Neural cell (in vitro differentiated cells): ENCODE data around the gene SKIL. TPM values are rescaled to one million over a fixed set of nuclear protein-coding genes. Genes with fewer than 3 reads are reported as not detected.

ENCODE experiments used
- H2AFZ ChIP-seq: fragments of 200-600, 300-800 bp; sonication (generic), shearing (Covaris generic); 2 replicates; pipeline ENCODE4 v1.6.0; 2014; ENCODE audit warnings: low read depth, mild to moderate bottlenecking, antibody characterized with exemption, low read length, moderate library complexity
- H3F3A ChIP-seq: fragments of 200-600 bp; shearing (Covaris generic); 2 replicates; pipeline ENCODE4 v1.6.1; 2016; ENCODE audit warnings: mild to moderate bottlenecking, moderate library complexity, mixed read lengths, antibody characterized with exemption, low read length; ENCODE audit not compliant: insufficient read depth, poor library complexity, severe bottlenecking
- H3K27ac ChIP-seq: fragments of 200-600, 300-800 bp; sonication (generic), shearing (Covaris generic); 2 replicates; pipeline ENCODE4 v1.5.1; 2014; ENCODE audit warnings: mild to moderate bottlenecking, low read length, moderate library complexity
- H3K27me3 ChIP-seq: fragments of 300-800, 200-600 bp; sonication (generic), shearing (Covaris generic); 2 replicates; pipeline ENCODE4 v1.6.0; 2014; ENCODE audit warnings: mild to moderate bottlenecking, low read depth, low read length, moderate library complexity; ENCODE audit not compliant: insufficient read depth
- H3K36me3 ChIP-seq: fragments of 300-800, 200-600 bp; sonication (generic), shearing (Covaris generic); 2 replicates; pipeline ENCODE4 v1.5.1; 2014; ENCODE audit warnings: mild to moderate bottlenecking, antibody characterized with exemption, low read length, moderate library complexity; ENCODE audit not compliant: insufficient read depth
- H3K4me2 ChIP-seq: fragments of 300-800, 200-600 bp; sonication (generic), shearing (Covaris generic); 2 replicates; pipeline ENCODE4 v1.6.0; 2014; ENCODE audit warnings: mild to moderate bottlenecking, low read length
- H3K4me3 ChIP-seq: fragments of 300-800, 200-600 bp; sonication (generic), shearing (Covaris generic); 2 replicates; pipeline ENCODE4 v1.5.1; 2014; ENCODE audit warnings: mild to moderate bottlenecking, low read length, moderate library complexity
- H3K79me2 ChIP-seq: fragments of 200-600 bp; shearing (Covaris generic); replicated peaks from 2 replicates; pipeline ENCODE4 v1.6.0; 2014; ENCODE audit warnings: mild to moderate bottlenecking, low read length, moderate library complexity; ENCODE audit not compliant: insufficient read depth
- H3K9ac ChIP-seq: fragments of 300-800, 200-600 bp; sonication (generic), shearing (Covaris generic); 2 replicates; pipeline ENCODE4 v1.6.1; 2016; ENCODE audit warnings: mild to moderate bottlenecking, low read length, mixed read lengths
- H3K9me2 ChIP-seq: fragments of 200-600 bp; shearing (Covaris generic); 2 replicates; pipeline ENCODE4 v1.6.1; 2016; ENCODE audit warnings: mild to moderate bottlenecking, low read length, mixed read lengths; ENCODE audit not compliant: insufficient read depth
- H3K9me3 ChIP-seq: fragments of 200-600, 300-800 bp; sonication (generic), shearing (Covaris generic); 2 replicates; pipeline ENCODE4 v1.6.1; 2016; ENCODE audit warnings: mild to moderate bottlenecking, mixed run types, low read length, moderate library complexity, mixed read lengths
- H4K20me1 ChIP-seq: fragments of 200-600 bp; shearing (Covaris generic); 2 replicates; pipeline ENCODE4 v1.6.1; 2016; ENCODE audit warnings: mild to moderate bottlenecking, mixed run types; ENCODE audit not compliant: insufficient read depth
- EP300 ChIP-seq: fragments of 450-650 bp; conservative IDR thresholded peaks from 2 replicates; pipeline ENCODE4 v1.6.1; 2014; ENCODE audit warnings: antibody characterized with exemption, mild to moderate bottlenecking, moderate library complexity; ENCODE audit not compliant: poor library complexity, severe bottlenecking
- EZH2 ChIP-seq: fragments of 200-600, 300-800 bp; shearing (Covaris generic), sonication (generic); IDR thresholded peaks from 2 replicates; pipeline ENCODE4 v1.6.1; 2014; ENCODE audit warnings: antibody characterized with exemption, low read length, borderline replicate concordance, mild to moderate bottlenecking; ENCODE audit not compliant: insufficient read depth, poor library complexity, severe bottlenecking
- MXI1 ChIP-seq: fragments of 450-650 bp; conservative IDR thresholded peaks from 2 replicates; pipeline ENCODE4 v1.6.1; 2014; ENCODE audit warnings: antibody characterized with exemption, mild to moderate bottlenecking; ENCODE audit not compliant: poor library complexity, severe bottlenecking
- POLR2AphosphoS5 ChIP-seq: IDR thresholded peaks from 2 replicates; pipeline ENCODE4 v1.6.1; 2012
- RAD21 ChIP-seq: fragments of 450-650 bp; conservative IDR thresholded peaks from 2 replicates; pipeline ENCODE4 v1.6.1; 2014; ENCODE audit warnings: antibody characterized with exemption, mild to moderate bottlenecking, moderate library complexity
- SMC3 ChIP-seq: fragments of 450-650 bp; conservative IDR thresholded peaks from 2 replicates; pipeline ENCODE4 v1.6.1; 2014; ENCODE audit warnings: antibody characterized with exemption, mild to moderate bottlenecking, moderate library complexity; ENCODE audit not compliant: poor library complexity
- TAF1 ChIP-seq: IDR thresholded peaks from 2 replicates; pipeline ENCODE4 v1.6.1; 2012; ENCODE audit warnings: low read depth
- polyA plus RNA-seq: library from polyadenylated mRNA; depleted of rRNA; stranded (reverse); fragments of >200 nt; gene quantifications from 2 replicates; pipeline ENCODE4 v1.2.3, GENCODE V29; 2014
- TF ChIP-seq, protein P1 (sequence below): fragments of 450-650 bp; IDR thresholded peaks from 2 replicates; pipeline ENCODE4 v1.5.1; 2014; ENCODE audit warnings: antibody characterized with exemption, mild to moderate bottlenecking, moderate library complexity; ENCODE audit not compliant: poor library complexity, severe bottlenecking
- TF ChIP-seq, protein P2 (sequence below): IDR thresholded peaks from 2 replicates; pipeline ENCODE4 v1.6.1; 2012; ENCODE audit warnings: borderline replicate concordance

Gene SKIL
- polyA plus RNA-seq, 1 donor from 2014 or later = 36.9 TPM

- Histone ChIP-seq H3K9ac (no peak overlapping the region), H3K27ac (no peak overlapping the region), H3F3A (no peaks in the 10 kb centered on the region), H3K79me2 (no peaks in the 10 kb centered on the region), H2AFZ (no peak overlapping the region), H3K4me3 (no peak overlapping the region), H3K9me2 (no peaks in the 10 kb centered on the region), H3K4me2 (no peak overlapping the region), H3K27me3 (no peaks in the 10 kb centered on the region), H4K20me1 (no peaks in the 10 kb centered on the region), H3K9me3 (no peaks in the 10 kb centered on the region), H3K36me3 (no peaks in the 10 kb centered on the region)
- TF ChIP-seq MXI1 = no peak
- no peak for TF ChIP-seq RAD21
- TF ChIP-seq, protein P1, sequence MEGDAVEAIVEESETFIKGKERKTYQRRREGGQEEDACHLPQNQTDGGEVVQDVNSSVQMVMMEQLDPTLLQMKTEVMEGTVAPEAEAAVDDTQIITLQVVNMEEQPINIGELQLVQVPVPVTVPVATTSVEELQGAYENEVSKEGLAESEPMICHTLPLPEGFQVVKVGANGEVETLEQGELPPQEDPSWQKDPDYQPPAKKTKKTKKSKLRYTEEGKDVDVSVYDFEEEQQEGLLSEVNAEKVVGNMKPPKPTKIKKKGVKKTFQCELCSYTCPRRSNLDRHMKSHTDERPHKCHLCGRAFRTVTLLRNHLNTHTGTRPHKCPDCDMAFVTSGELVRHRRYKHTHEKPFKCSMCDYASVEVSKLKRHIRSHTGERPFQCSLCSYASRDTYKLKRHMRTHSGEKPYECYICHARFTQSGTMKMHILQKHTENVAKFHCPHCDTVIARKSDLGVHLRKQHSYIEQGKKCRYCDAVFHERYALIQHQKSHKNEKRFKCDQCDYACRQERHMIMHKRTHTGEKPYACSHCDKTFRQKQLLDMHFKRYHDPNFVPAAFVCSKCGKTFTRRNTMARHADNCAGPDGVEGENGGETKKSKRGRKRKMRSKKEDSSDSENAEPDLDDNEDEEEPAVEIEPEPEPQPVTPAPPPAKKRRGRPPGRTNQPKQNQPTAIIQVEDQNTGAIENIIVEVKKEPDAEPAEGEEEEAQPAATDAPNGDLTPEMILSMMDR = no peak
- TF ChIP-seq, protein P2, sequence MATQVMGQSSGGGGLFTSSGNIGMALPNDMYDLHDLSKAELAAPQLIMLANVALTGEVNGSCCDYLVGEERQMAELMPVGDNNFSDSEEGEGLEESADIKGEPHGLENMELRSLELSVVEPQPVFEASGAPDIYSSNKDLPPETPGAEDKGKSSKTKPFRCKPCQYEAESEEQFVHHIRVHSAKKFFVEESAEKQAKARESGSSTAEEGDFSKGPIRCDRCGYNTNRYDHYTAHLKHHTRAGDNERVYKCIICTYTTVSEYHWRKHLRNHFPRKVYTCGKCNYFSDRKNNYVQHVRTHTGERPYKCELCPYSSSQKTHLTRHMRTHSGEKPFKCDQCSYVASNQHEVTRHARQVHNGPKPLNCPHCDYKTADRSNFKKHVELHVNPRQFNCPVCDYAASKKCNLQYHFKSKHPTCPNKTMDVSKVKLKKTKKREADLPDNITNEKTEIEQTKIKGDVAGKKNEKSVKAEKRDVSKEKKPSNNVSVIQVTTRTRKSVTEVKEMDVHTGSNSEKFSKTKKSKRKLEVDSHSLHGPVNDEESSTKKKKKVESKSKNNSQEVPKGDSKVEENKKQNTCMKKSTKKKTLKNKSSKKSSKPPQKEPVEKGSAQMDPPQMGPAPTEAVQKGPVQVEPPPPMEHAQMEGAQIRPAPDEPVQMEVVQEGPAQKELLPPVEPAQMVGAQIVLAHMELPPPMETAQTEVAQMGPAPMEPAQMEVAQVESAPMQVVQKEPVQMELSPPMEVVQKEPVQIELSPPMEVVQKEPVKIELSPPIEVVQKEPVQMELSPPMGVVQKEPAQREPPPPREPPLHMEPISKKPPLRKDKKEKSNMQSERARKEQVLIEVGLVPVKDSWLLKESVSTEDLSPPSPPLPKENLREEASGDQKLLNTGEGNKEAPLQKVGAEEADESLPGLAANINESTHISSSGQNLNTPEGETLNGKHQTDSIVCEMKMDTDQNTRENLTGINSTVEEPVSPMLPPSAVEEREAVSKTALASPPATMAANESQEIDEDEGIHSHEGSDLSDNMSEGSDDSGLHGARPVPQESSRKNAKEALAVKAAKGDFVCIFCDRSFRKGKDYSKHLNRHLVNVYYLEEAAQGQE = no peak
- no peak for TF ChIP-seq EZH2
- TF ChIP-seq POLR2AphosphoS5 = no peak
- no peak for TF ChIP-seq SMC3
- TF ChIP-seq EP300 = no peak
- TF ChIP-seq TAF1 = no peak
Observed at GRCh38 chr3:170428095-170428494, 70.6 kb downstream of the SKIL start.

DNA sequence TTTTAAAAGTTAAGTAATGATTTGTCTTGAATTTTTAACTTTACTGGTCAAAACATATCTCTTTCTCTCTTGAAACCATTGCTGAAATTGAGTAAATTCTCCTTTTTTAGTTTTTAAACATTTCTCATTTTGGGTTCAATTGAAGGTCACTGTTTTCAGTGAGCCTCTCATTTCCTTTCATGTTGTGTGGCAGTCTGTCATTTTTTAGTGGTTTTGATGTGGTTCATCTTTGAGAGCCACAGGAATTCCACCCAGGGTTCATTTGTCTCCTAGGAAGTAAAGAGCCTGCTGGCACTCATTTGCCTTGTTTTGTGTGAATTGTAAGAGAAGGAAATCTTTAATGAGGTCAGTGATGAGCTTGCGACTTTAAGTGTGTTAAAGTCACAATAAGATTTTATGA, 71.5 kb downstream of the SKIL start:
- Histone ChIP-seq H3K27me3 (no peaks in the 10 kb centered on the region), H2AFZ (no peak overlapping the region), H3K79me2 (no peaks in the 10 kb centered on the region), H3K9me2 (no peaks in the 10 kb centered on the region), H4K20me1 (no peaks in the 10 kb centered on the region), H3F3A (no peaks in the 10 kb centered on the region), H3K9me3 (no peaks in the 10 kb centered on the region), H3K27ac (no peak overlapping the region), H3K4me3 (no peak overlapping the region), H3K36me3 (no peaks in the 10 kb centered on the region), H3K4me2 (no peak overlapping the region), H3K9ac (no peak overlapping the region)
- no peak for TF ChIP-seq RAD21
- no peak for TF ChIP-seq EP300
- no peak for TF ChIP-seq POLR2AphosphoS5
- no peak for TF ChIP-seq SMC3
- TF ChIP-seq, protein P2 = no peak
- no peak for TF ChIP-seq EZH2
- TF ChIP-seq, protein P1 = no peak
- no peak for TF ChIP-seq MXI1
- no peak for TF ChIP-seq TAF1
